ENCODE results near the gene MAP3K1.

DNA sequence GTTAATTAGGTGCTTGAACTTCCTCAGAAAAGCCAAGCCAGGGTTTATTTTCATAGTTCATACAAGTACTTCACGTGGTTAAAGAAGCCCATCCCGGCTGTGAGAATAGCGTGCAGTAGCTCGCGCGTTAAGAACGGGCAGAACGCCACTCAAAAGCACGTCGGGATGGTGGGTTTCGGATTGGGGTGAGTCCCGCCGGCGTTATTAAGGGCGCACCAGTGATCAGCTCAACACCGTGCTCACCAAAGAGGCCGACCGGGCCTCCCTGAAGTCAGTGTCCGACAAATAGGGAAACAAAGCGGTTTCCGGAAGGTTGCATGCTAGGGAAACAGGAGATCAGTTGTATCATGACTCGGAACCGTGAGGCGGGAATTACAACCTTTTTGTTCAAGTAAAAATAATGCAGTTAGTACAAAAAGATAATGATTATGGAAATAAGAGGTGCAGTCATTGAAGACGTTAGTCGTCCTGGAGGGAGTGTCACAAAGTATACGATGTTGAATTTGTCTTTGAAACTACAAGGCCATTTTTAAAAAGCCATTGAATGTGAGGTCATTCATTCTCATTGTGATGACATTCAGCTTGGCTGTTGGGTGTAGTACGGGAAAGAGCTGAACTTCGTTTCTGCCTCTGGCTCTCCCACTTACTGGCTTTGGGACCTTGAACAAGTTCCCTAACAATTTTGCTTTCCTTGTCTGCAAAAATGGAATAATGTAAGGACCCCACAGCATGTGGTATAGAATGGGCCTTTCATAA is 95.0 kb downstream of the MAP3K1 start:
- TF ChIP-seq, protein P1, sequence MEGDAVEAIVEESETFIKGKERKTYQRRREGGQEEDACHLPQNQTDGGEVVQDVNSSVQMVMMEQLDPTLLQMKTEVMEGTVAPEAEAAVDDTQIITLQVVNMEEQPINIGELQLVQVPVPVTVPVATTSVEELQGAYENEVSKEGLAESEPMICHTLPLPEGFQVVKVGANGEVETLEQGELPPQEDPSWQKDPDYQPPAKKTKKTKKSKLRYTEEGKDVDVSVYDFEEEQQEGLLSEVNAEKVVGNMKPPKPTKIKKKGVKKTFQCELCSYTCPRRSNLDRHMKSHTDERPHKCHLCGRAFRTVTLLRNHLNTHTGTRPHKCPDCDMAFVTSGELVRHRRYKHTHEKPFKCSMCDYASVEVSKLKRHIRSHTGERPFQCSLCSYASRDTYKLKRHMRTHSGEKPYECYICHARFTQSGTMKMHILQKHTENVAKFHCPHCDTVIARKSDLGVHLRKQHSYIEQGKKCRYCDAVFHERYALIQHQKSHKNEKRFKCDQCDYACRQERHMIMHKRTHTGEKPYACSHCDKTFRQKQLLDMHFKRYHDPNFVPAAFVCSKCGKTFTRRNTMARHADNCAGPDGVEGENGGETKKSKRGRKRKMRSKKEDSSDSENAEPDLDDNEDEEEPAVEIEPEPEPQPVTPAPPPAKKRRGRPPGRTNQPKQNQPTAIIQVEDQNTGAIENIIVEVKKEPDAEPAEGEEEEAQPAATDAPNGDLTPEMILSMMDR (conservative IDR thresholded peaks at IDR 0.05; ENCODE audit: low read depth in 2 of 2) = no peak
- TF ChIP-seq CREB1 (CRISPR knock-in tag; IDR thresholded peaks at IDR 0.05; ENCODE audit: low read depth) = peak; percentile 75
- no peak for TF ChIP-seq POLR2AphosphoS5 (IDR thresholded peaks at IDR 0.05; ENCODE audit: low read depth)
- TF ChIP-seq EZH2 (IDR thresholded peaks at IDR 0.05; ENCODE audit: low read depth, unreplicated experiment) = no peak
- TF ChIP-seq, protein P2, sequence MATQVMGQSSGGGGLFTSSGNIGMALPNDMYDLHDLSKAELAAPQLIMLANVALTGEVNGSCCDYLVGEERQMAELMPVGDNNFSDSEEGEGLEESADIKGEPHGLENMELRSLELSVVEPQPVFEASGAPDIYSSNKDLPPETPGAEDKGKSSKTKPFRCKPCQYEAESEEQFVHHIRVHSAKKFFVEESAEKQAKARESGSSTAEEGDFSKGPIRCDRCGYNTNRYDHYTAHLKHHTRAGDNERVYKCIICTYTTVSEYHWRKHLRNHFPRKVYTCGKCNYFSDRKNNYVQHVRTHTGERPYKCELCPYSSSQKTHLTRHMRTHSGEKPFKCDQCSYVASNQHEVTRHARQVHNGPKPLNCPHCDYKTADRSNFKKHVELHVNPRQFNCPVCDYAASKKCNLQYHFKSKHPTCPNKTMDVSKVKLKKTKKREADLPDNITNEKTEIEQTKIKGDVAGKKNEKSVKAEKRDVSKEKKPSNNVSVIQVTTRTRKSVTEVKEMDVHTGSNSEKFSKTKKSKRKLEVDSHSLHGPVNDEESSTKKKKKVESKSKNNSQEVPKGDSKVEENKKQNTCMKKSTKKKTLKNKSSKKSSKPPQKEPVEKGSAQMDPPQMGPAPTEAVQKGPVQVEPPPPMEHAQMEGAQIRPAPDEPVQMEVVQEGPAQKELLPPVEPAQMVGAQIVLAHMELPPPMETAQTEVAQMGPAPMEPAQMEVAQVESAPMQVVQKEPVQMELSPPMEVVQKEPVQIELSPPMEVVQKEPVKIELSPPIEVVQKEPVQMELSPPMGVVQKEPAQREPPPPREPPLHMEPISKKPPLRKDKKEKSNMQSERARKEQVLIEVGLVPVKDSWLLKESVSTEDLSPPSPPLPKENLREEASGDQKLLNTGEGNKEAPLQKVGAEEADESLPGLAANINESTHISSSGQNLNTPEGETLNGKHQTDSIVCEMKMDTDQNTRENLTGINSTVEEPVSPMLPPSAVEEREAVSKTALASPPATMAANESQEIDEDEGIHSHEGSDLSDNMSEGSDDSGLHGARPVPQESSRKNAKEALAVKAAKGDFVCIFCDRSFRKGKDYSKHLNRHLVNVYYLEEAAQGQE (IDR thresholded peaks at IDR 0.05; ENCODE audit: unreplicated experiment) = no peak

All from GM23338 (cell line).